ENCODE results near the gene CLCNKB.

GRCh38 chr1:16076031-16076864, 32.7 kb downstream of the CLCNKB start:
- TF ChIP-seq CTCF (conservative IDR thresholded peaks at IDR 0.05; ENCODE audit: low read depth, low read length) (no peak), USF2 (IDR thresholded peaks at IDR 0.05; ENCODE audit: low read depth, low read length) (peak; percentile 66), POLR2A (IDR thresholded peaks at IDR 0.05; ENCODE audit: low read depth, low read length) (peak; percentile 80; the same call in 1 of the 2 replicates), RAD21 (IDR thresholded peaks at IDR 0.05; ENCODE audit: low read length) (no peak), RFX5 (IDR thresholded peaks at IDR 0.05; ENCODE audit: low read depth, low read length) (no peak), NFE2L2 (IDR thresholded peaks at IDR 0.05; ENCODE audit: low read depth, low read length) (peak; percentile 39; the same call in 1 of the 2 replicates), MAZ (IDR thresholded peaks at IDR 0.05; ENCODE audit: borderline replicate concordance, low read depth, low read length) (peak; percentile 40; the same call in 1 of the 2 replicates), MXI1 (IDR thresholded peaks at IDR 0.05; ENCODE audit: borderline replicate concordance, low read depth, low read length) (no peak), SMC3 (IDR thresholded peaks at IDR 0.05; ENCODE audit: low read depth, low read length) (no peak), CEBPB (IDR thresholded peaks at IDR 0.05; ENCODE audit: low read depth, low read length) (no peak), BHLHE40 (IDR thresholded peaks at IDR 0.05; ENCODE audit: low read depth, low read length) (peak; percentile 40; the same call in 1 of the 2 replicates), FOS (IDR thresholded peaks at IDR 0.05; ENCODE audit: low read depth, low read length) (peak; percentile 93), RCOR1 (IDR thresholded peaks at IDR 0.05; ENCODE audit: insufficient replicate concordance, low read length) (peak; percentile 54)
